ENCODE measurements around the gene MRPS9. TPM values are rescaled to one million over a fixed set of nuclear protein-coding genes. Genes with fewer than 3 reads are reported as not detected.

MRPS9 gene
- total RNA-seq, 2 experiments from 2014 or later = 7.3 to 9.2 TPM

GRCh38 chr2:105100046-105100840, 62.4 kb downstream of the MRPS9 start:
- DNase-seq (peak in 2 of 14 experiments; percentile 1 to 9), ATAC-seq (ENCODE audit: poor library complexity) (no peak)
- ChIA-PET CTCF (interaction anchor here (1.6 kb wide), 1 partner anchor 11 kb away, joined by 3 read pairs; no protein-coding TSS in a partner anchor), POLR2A (no interaction called here)
- Histone ChIP-seq H3K9me3 (ENCODE audit: control insufficient read depth in 1 of 2, insufficient read depth in 1 of 2, low read length in 2 of 2) (no peaks in the 10 kb centered on the region), H3K4me1 (ENCODE audit: insufficient read depth, low read length) (no peaks in the 10 kb centered on the region), H3K36me3 (ENCODE audit: insufficient read depth, low read length) (peaks cover 50% of the 10 kb centered on the region), H3K4me3 (ENCODE audit: low read length) (no peak overlapping the region), H3K27ac (ENCODE audit: low read depth in 1 of 2, low read length in 2 of 2) (no peak overlapping the region), H3K27me3 (ENCODE audit: control insufficient read depth in 1 of 2, insufficient read depth in 2 of 2, low read length in 2 of 2) (no peaks in the 10 kb centered on the region)
- Mint-ChIP-seq H3K27me3 (no peaks in the 10 kb centered on the region), H3K4me1 (ENCODE audit: low read depth) (no peaks in the 10 kb centered on the region), H3K4me3 (no peak overlapping the region), H3K36me3 (ENCODE audit: low read depth) (peaks cover 74% of the 10 kb centered on the region), H3K9me3 (no peaks in the 10 kb centered on the region), H3K27ac (no peak overlapping the region)
- TF ChIP-seq, protein P1, sequence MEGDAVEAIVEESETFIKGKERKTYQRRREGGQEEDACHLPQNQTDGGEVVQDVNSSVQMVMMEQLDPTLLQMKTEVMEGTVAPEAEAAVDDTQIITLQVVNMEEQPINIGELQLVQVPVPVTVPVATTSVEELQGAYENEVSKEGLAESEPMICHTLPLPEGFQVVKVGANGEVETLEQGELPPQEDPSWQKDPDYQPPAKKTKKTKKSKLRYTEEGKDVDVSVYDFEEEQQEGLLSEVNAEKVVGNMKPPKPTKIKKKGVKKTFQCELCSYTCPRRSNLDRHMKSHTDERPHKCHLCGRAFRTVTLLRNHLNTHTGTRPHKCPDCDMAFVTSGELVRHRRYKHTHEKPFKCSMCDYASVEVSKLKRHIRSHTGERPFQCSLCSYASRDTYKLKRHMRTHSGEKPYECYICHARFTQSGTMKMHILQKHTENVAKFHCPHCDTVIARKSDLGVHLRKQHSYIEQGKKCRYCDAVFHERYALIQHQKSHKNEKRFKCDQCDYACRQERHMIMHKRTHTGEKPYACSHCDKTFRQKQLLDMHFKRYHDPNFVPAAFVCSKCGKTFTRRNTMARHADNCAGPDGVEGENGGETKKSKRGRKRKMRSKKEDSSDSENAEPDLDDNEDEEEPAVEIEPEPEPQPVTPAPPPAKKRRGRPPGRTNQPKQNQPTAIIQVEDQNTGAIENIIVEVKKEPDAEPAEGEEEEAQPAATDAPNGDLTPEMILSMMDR (IDR thresholded peaks at IDR 0.05) = no peak
- intact Hi-C loops (cut with DNase I, micrococcal nuclease) = no loop called here

DNA sequence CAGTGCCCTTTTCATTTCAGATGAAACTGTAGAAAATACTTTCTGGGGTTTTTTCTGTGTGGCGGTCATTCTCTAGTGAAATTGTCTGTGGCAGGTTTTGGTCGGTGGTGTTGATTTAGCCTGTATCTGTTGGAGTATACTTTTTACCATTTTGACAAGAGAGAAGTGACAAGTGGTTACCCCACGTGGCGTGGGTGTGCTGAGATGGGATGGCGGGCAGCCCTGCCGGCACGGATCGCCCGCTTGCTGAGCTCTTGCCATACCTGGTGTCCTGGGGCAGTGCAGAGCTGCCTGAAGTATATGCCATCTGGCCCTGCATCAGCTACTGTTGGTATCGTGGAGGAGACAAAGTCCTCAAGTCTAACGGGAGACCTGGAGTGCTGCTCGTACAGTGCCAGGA, 64.1 kb downstream of the MRPS9 start:
- Histone ChIP-seq H3K27ac (ENCODE audit: low read depth in 1 of 2, low read length in 2 of 2) (no peak overlapping the region), H3K27me3 (ENCODE audit: control insufficient read depth in 1 of 2, insufficient read depth in 2 of 2, low read length in 2 of 2) (no peaks in the 10 kb centered on the region), H3K4me1 (ENCODE audit: insufficient read depth, low read length) (no peaks in the 10 kb centered on the region), H3K9me3 (ENCODE audit: control insufficient read depth in 1 of 2, insufficient read depth in 1 of 2, low read length in 2 of 2) (no peaks in the 10 kb centered on the region), H3K4me3 (ENCODE audit: low read length) (no peak overlapping the region), H3K36me3 (ENCODE audit: insufficient read depth, low read length) (peaks cover 39% of the 10 kb centered on the region)
- H3K27me3 Mint-ChIP-seq = no peaks in the 10 kb centered on the region
- peaks cover 63% of the 10 kb centered on the region for H3K36me3 Mint-ChIP-seq (ENCODE audit: low read depth)
- H3K27ac Mint-ChIP-seq = no peak overlapping the region
- TF ChIP-seq, protein P1 (IDR thresholded peaks at IDR 0.05) = no peak
- ATAC-seq (ENCODE audit: poor library complexity) (no peak), DNase-seq (no peak)
- no peaks in the 10 kb centered on the region for H3K9me3 Mint-ChIP-seq
- intact Hi-C loops (cut with DNase I, micrococcal nuclease) = no loop called here
- H3K4me3 Mint-ChIP-seq = no peak overlapping the region
- CTCF ChIA-PET = no interaction called here
- no peaks in the 10 kb centered on the region for H3K4me1 Mint-ChIP-seq (ENCODE audit: low read depth)
- POLR2A ChIA-PET = no interaction called here

- ChIA-PET POLR2A (no interaction called here), CTCF (no interaction called here)
- Histone ChIP-seq H3K9me3 (ENCODE audit: control insufficient read depth in 1 of 2, insufficient read depth in 1 of 2, low read length in 2 of 2) (no peaks in the 10 kb centered on the region), H3K36me3 (ENCODE audit: insufficient read depth, low read length) (peaks cover 30% of the 10 kb centered on the region), H3K4me1 (ENCODE audit: insufficient read depth, low read length) (no peaks in the 10 kb centered on the region), H3K27me3 (ENCODE audit: control insufficient read depth in 1 of 2, insufficient read depth in 2 of 2, low read length in 2 of 2) (no peaks in the 10 kb centered on the region), H3K4me3 (ENCODE audit: low read length) (no peak overlapping the region), H3K27ac (ENCODE audit: low read depth in 1 of 2, low read length in 2 of 2) (no peak overlapping the region)
- Mint-ChIP-seq H3K4me1 (ENCODE audit: low read depth) (no peaks in the 10 kb centered on the region), H3K9me3 (no peaks in the 10 kb centered on the region), H3K36me3 (ENCODE audit: low read depth) (peaks cover 53% of the 10 kb centered on the region), H3K4me3 (no peak overlapping the region), H3K27me3 (no peaks in the 10 kb centered on the region), H3K27ac (no peak overlapping the region)
- intact Hi-C loops (cut with DNase I, micrococcal nuclease) = no loop called here
- no peak for ATAC-seq (ENCODE audit: poor library complexity)
- DNase-seq = no peak
- TF ChIP-seq, protein P1 (IDR thresholded peaks at IDR 0.05) = no peak
These were observed 65.1 kb downstream of the MRPS9 start for GRCh38 chr2:105102963-105103421.

All from CD4-positive, alpha-beta T cell (primary cell).